ENCODE data around the gene KCNQ5.

GRCh38 chr6:72623808-72624207 lies 1.9 kb downstream of the KCNQ5 start:
- TF ChIP-seq CTCF (conservative IDR thresholded peaks at IDR 0.05; ENCODE audit: low read depth, low read length): no peak
- no peak for TF ChIP-seq EZH2 (IDR thresholded peaks at IDR 0.05; ENCODE audit: borderline replicate concordance, low read depth, low read length, poor library complexity, severe bottlenecking)
